ENCODE data around the gene INSM1. TPM values are rescaled to one million over a fixed set of nuclear protein-coding genes. Genes with fewer than 3 reads are reported as not detected.

INSM1 gene
- total and polyA plus RNA-seq, 2 experiments from 2014 or later = not detected

DNA sequence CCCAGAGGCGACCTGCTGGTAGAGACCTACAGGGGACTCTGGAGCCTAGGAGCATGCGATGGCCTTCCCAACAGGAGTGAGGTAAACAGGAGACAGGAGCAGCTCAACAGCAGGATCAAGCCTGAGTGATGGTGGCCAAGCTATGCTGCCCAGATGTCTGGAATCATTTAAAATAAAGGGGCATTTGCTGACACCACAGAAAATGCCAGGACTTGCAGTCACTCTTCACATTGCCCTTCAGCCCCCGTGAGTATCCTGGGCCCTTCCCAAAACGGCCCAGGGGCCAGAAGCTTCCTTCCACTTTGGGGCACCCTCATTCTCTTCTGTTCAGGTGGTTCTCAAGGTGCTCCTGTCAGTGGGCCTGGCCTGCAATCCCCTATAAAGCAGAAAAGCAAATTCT, 23.2 kb downstream of the INSM1 start:
- Histone ChIP-seq H3K9me3 (ENCODE audit: low read depth) (no peaks in the 10 kb centered on the region), H3K4me1 (ENCODE audit: low read depth) (no peaks in the 10 kb centered on the region), H3K36me3 (no peaks in the 10 kb centered on the region), H3K27ac (no peak overlapping the region), H3K4me3 (no peak overlapping the region), H3K27me3 (no peaks in the 10 kb centered on the region)
- DNase-seq (ENCODE audit: low read depth in 1 of 2, low spot score in 1 of 2) = no peak
- TF ChIP-seq, protein P1, sequence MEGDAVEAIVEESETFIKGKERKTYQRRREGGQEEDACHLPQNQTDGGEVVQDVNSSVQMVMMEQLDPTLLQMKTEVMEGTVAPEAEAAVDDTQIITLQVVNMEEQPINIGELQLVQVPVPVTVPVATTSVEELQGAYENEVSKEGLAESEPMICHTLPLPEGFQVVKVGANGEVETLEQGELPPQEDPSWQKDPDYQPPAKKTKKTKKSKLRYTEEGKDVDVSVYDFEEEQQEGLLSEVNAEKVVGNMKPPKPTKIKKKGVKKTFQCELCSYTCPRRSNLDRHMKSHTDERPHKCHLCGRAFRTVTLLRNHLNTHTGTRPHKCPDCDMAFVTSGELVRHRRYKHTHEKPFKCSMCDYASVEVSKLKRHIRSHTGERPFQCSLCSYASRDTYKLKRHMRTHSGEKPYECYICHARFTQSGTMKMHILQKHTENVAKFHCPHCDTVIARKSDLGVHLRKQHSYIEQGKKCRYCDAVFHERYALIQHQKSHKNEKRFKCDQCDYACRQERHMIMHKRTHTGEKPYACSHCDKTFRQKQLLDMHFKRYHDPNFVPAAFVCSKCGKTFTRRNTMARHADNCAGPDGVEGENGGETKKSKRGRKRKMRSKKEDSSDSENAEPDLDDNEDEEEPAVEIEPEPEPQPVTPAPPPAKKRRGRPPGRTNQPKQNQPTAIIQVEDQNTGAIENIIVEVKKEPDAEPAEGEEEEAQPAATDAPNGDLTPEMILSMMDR (IDR thresholded peaks at IDR 0.05; ENCODE audit: low read depth, low read length) = no peak

DNA sequence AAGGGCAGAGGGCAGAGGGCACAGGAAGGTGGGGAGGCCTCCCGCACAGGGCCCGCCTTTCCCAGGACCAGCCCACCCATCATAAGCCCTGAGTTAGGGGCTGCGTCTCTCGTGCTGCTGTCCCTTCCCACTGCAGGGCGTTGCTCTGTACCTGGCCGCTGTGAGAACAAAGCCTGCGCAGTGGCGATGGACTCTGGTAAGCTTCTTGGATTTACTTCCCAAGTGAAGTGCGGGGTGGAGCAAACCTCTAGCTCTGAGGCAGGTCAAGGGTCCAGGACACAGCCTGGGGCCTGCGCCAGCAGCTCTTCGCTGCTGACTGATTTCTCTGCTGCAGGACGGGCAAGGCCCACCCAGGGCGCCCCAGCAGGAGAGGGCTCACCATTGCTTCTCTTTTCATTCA, 23.9 kb downstream of the INSM1 start:
- Histone ChIP-seq H3K36me3 (no peaks in the 10 kb centered on the region), H3K4me1 (ENCODE audit: low read depth) (no peaks in the 10 kb centered on the region), H3K4me3 (no peak overlapping the region), H3K27me3 (no peaks in the 10 kb centered on the region), H3K9me3 (ENCODE audit: low read depth) (no peaks in the 10 kb centered on the region), H3K27ac (no peak overlapping the region)
- no peak for DNase-seq (ENCODE audit: low read depth in 1 of 2, low spot score in 1 of 2)
- TF ChIP-seq, protein P1 (IDR thresholded peaks at IDR 0.05; ENCODE audit: low read depth, low read length) = no peak

DNA sequence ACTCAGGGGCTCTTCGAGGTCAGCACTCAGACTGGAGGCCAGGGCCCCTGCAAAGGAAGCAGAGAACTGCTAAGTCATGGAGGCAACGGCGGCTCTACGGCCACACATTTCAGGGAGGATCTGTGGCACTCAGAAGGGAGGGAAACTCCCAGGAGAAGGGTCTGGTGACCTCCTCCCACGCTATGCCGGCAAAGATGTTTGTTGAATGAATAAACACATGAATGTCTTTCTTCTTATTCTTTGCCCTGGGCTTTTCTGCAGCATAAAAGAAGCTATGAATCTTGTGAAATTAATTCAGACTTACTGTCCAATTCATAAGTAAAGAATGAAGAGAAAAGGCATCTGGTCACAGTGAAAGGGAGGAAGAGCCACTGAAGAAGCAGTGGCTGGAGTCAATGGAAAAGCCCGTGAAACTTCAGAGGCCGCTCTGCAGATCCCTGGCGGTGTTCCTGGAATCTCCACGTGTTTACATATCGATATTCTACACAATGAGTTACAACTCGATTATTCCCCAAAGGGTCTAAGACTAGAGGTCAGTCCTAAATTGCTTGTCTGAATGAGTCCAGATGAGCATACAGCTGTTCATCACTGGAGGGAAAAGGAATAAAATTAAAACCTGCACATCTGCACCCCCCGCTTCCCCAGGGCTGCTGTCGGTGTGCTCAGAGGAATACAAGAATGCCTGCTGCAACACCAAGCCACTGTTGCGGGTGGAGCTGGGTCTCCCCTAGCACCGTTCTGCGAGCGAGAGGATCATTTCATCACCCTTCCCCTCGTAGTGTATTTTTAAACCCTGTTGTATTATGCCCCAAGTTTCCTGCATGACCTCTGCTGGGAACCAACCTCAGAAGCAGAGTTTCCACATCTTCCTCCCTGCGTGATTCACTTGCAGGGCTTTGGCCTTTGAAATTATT, 25.6 kb downstream of the INSM1 start:
- Histone ChIP-seq H3K4me1 (ENCODE audit: low read depth) (no peaks in the 10 kb centered on the region), H3K9me3 (ENCODE audit: low read depth) (no peaks in the 10 kb centered on the region), H3K27ac (no peak overlapping the region), H3K4me3 (no peak overlapping the region), H3K27me3 (no peaks in the 10 kb centered on the region), H3K36me3 (no peaks in the 10 kb centered on the region)
- TF ChIP-seq, protein P1 (IDR thresholded peaks at IDR 0.05; ENCODE audit: low read depth, low read length) = no peak
- DNase-seq (ENCODE audit: low read depth in 1 of 2, low spot score in 1 of 2) = peak; percentile 14 to 30

DNA sequence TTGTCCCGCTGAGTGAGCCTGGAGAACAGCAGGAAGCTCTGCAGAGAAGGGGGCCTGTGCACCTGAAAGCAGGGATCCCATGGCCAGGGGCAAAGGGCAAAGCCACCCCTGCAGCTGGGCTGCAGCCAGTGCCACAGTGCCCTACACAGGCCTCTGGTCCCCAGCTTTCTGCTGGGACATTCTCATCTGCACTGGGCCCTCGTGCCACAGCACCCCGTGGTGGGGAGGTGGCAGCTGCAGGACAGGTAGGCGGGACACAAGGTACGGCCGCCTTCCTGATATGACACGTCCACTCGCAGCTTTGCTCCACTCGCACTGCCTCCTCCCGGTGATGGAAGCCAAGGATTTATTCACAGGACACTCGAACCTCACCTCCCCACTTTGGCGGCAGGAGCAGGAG, 27.2 kb downstream of the INSM1 start:
- Histone ChIP-seq H3K36me3 (no peaks in the 10 kb centered on the region), H3K27me3 (no peaks in the 10 kb centered on the region), H3K27ac (no peak overlapping the region), H3K9me3 (ENCODE audit: low read depth) (no peaks in the 10 kb centered on the region), H3K4me1 (ENCODE audit: low read depth) (no peaks in the 10 kb centered on the region), H3K4me3 (no peak overlapping the region)
- TF ChIP-seq, protein P1 (IDR thresholded peaks at IDR 0.05; ENCODE audit: low read depth, low read length) = no peak
- DNase-seq (ENCODE audit: low read depth in 1 of 2, low spot score in 1 of 2) = no peak

DNA sequence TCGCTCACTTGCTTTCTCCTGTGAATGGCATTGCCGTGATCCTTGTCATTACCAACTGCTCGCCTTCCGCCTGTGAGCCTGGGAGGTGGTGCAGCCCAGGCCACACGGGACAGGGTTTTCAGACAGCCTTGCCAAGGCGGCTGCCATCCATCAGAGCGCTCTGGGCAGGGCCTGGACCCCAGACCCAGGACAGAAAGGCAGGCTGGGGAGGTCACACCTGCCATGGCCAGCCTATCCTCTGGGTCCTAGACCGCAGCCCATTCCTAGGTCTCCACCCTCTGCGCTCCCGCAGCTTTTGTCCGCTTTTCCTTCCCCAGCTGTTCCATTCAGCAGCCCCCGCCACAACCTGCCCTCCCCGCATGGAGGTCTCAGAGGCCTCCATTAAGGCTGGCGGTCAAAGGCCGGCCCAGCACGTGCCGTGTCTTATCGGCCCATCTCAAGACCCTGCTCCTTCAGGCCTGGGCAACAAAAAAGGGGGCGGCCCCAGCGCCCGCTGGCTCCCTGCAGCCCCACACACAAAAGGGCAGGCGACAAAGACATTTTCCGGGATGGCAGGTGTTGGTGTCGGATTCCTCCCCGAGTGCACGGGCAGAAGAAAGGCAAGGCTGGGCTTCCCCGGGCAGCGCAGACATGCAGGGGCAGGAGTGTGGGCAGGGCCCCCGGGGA, 28.1 kb downstream of the INSM1 start:
- TF ChIP-seq, protein P1 (IDR thresholded peaks at IDR 0.05; ENCODE audit: low read depth, low read length) = no peak
- no peak for DNase-seq (ENCODE audit: low read depth in 1 of 2, low spot score in 1 of 2)
- Histone ChIP-seq H3K4me3 (no peak overlapping the region), H3K4me1 (ENCODE audit: low read depth) (no peaks in the 10 kb centered on the region), H3K36me3 (no peaks in the 10 kb centered on the region), H3K27ac (no peak overlapping the region), H3K27me3 (no peaks in the 10 kb centered on the region), H3K9me3 (ENCODE audit: low read depth) (no peaks in the 10 kb centered on the region)

Data from cardiac muscle cell (in vitro differentiated cells and primary cell).